GM06990 (cell line): ENCODE data around the gene GAS7.

Source experiments
- DNase-seq: peaks from one replicate; pipeline ENCODE4 v3.0.0-alpha.2; 2011; ENCODE audit not compliant: insufficient read length; ENCODE audit errors: extremely low read depth
- H3K27me3 ChIP-seq: replicated peaks from 2 replicates; pipeline ENCODE4 v1.6.0; 2011; ENCODE audit warnings: low read length; ENCODE audit not compliant: control insufficient read depth, insufficient read depth
- H3K36me3 ChIP-seq: 2 replicates; pipeline ENCODE4 v1.5.1; 2011; ENCODE audit warnings: low read length; ENCODE audit not compliant: control insufficient read depth, insufficient read depth
- H3K4me3 ChIP-seq: replicated peaks from 2 replicates; pipeline ENCODE4 v1.5.1; 2011; ENCODE audit warnings: low read depth, mild to moderate bottlenecking, control low read depth, low read length
- CTCF ChIP-seq: IDR thresholded peaks from 2 replicates; pipeline ENCODE4 v1.5.1; 2011; ENCODE audit warnings: low read length, control low read depth, mild to moderate bottlenecking, inconsistent platforms; ENCODE audit not compliant: insufficient read depth, poor library complexity, severe bottlenecking

Gene GAS7

GRCh38 chr17:10200645-10201044 lies 2.2 kb upstream of the GAS7 start:
- no peak for DNase-seq
- no peaks in the 10 kb centered on the region; the same call in 1 of the 2 replicates for H3K27me3 ChIP-seq
- no peak overlapping the region for H3K4me3 ChIP-seq
- no peaks in the 10 kb centered on the region for H3K36me3 ChIP-seq
- TF ChIP-seq CTCF: no peak

GRCh38 chr17:10200016-10200415 lies 1.6 kb upstream of the GAS7 start:
- Histone ChIP-seq H3K27me3 (no peaks in the 10 kb centered on the region; the same call in 1 of the 2 replicates), H3K36me3 (no peaks in the 10 kb centered on the region), H3K4me3 (no peak overlapping the region)
- TF ChIP-seq CTCF: no peak
- no peak for DNase-seq

- Histone ChIP-seq H3K27me3 (no peaks in the 10 kb centered on the region; the same call in 1 of the 2 replicates), H3K4me3 (peak overlapping the region; percentile 67), H3K36me3 (no peaks in the 10 kb centered on the region)
- DNase-seq: no peak
- TF ChIP-seq CTCF: no peak
Measured at GRCh38 chr17:10197721-10198508, 491 bp downstream of the GAS7 start.

GRCh38 chr17:10197362-10197720 lies 1.1 kb downstream of the GAS7 start:
- H3K27me3 ChIP-seq: no peaks in the 10 kb centered on the region; the same call in 1 of the 2 replicates
- no peak overlapping the region; the same call in 1 of the 2 replicates for H3K4me3 ChIP-seq
- TF ChIP-seq CTCF: no peak

DNA sequence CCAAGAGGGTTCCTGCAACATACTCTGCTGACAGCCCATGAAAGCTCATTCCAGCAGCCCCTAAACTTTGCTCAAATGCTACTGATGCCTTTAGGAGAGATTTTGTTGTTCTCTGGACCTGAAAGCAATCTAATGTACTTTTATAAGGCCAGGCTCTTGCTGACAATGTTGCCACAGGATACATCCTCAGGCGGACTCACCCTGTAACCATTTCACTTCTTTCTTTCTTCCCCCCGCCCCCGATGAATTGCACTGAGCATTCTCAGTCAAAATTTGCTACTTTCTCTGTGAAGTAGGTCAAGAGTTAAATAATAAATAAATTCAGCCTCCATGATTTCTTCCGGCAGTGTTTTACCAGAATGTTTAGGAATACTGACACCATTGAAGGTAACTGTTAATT lies 1.5 kb downstream of the GAS7 start:
- H3K4me3 ChIP-seq: no peak overlapping the region
- TF ChIP-seq CTCF: no peak

More at GRCh38 chr17:10197362-10197720, 1.1 kb downstream of the GAS7 start:
- no peaks in the 10 kb centered on the region for H3K36me3 ChIP-seq
- DNase-seq: no peak

DNA sequence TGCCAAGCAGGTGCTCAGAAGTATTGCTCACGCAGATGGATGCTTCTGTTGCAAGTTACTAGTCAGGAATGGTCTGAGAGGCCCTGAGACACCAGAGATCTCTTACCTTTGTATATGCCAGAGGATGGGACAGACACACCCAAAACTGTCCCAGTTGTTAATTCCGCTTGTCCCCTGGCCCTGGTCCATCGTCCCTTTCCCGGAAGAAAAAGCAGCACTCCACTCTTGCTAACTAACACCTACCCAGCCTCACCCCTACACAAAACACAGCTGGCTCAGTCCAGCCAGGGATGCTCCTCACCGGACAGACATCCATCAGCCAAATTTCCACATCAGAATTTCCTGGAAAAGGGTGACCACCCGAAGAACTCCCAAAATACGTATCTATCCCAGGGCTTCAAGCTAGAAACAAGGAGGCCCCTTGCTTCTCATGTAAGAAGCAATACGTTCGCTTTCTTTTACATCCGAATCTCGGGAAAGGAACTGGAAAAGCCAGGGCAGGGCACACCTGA lies 2.0 kb downstream of the GAS7 start:
- TF ChIP-seq CTCF: no peak
- H3K4me3 ChIP-seq: no peak overlapping the region
- no peak for DNase-seq
- no peaks in the 10 kb centered on the region; the same call in 1 of the 2 replicates for H3K27me3 ChIP-seq
- H3K36me3 ChIP-seq: no peaks in the 10 kb centered on the region

More for the DNA sequence above, 1.5 kb downstream of the GAS7 start:
- Histone ChIP-seq H3K36me3 (no peaks in the 10 kb centered on the region), H3K27me3 (no peaks in the 10 kb centered on the region; the same call in 1 of the 2 replicates)
- no peak for DNase-seq
